Esophagus muscularis mucosa (tissue), 3 donors: Measurements from ENCODE around the gene ADNP.

ENCODE experiments used
- POLR2A ChIP-seq: fragments of 450-650 bp; IDR thresholded peaks from one replicate; pipeline ENCODE4 v1.6.1; 2017; ENCODE audit warnings: antibody characterized with exemption, moderate library complexity, mild to moderate bottlenecking, low read depth
- POLR2AphosphoS5 ChIP-seq, 2 donors: sonication (generic); formaldehyde crosslinking; IDR thresholded peaks; one replicate each; pipeline ENCODE4 v1.6.1; 2017; ENCODE audit warnings: antibody characterized with exemption in 2 of 2
- TF ChIP-seq, protein P1 (sequence below), 3 experiments: fragments of 200-600 bp in 2 of 3; fragments of 450-650 bp in 1 of 3; sonication (generic) in 2 of 3; IDR thresholded peaks; one replicate each; pipeline ENCODE4 v1.5.1; 2017 to 2019; ENCODE audit warnings: antibody characterized with exemption in 3 of 3, mild to moderate bottlenecking in 2 of 3, moderate library complexity in 1 of 3

DNA sequence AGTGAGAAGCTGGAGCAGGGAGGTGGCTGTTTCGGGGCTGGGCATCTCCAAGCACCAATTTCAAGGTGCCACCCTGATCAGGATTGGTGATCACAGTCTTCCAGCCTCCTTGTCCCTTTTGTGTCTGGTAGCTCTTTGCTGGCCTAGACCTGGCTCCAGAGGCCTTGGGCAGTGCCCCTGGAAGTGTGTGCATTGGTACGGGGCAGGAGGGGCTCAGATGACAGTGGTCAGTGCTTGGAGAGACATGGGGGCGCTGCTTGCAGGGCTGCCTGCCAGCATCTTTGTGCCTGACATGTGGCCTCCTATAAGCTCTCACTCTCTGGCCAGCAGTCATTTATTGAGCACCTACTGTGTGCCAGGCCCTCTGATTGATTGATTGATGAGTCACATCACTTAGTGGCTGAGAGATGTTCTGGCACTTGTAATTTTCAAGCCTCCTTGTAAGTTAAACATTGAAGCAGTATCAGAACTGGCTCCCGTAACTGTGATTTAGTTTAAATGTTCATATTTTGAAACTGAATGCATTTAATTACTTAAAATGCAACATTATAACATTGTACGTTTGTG, 74.7 kb downstream of the ADNP start:
- TF ChIP-seq, protein P1, sequence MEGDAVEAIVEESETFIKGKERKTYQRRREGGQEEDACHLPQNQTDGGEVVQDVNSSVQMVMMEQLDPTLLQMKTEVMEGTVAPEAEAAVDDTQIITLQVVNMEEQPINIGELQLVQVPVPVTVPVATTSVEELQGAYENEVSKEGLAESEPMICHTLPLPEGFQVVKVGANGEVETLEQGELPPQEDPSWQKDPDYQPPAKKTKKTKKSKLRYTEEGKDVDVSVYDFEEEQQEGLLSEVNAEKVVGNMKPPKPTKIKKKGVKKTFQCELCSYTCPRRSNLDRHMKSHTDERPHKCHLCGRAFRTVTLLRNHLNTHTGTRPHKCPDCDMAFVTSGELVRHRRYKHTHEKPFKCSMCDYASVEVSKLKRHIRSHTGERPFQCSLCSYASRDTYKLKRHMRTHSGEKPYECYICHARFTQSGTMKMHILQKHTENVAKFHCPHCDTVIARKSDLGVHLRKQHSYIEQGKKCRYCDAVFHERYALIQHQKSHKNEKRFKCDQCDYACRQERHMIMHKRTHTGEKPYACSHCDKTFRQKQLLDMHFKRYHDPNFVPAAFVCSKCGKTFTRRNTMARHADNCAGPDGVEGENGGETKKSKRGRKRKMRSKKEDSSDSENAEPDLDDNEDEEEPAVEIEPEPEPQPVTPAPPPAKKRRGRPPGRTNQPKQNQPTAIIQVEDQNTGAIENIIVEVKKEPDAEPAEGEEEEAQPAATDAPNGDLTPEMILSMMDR (IDR thresholded peaks at IDR 0.05) = no peak
- TF ChIP-seq POLR2AphosphoS5 (IDR thresholded peaks at IDR 0.05) (no peak), POLR2A (no peak)
